Upper lobe of left lung (tissue), 4 donors: ENCODE measurements around the gene LAS1L.

Source experiments
- EP300 ChIP-seq, 4 donors: sonication (generic); formaldehyde crosslinking; IDR thresholded peaks; one replicate each; pipeline ENCODE4 v1.5.1; 2017; ENCODE audit warnings: antibody characterized with exemption in 4 of 4, control low read depth in 2 of 4
- POLR2A ChIP-seq, 4 donors: fragments of 450-650 bp; IDR thresholded peaks; one replicate each; pipeline ENCODE4 v1.5.1; 2016 to 2017; ENCODE audit warnings: antibody characterized with exemption in 4 of 4, mild to moderate bottlenecking in 2 of 4
- TF ChIP-seq, protein P1 (sequence below), 6 experiments: fragments of 450-650 bp in 4 of 6; fragments of 200-600 bp in 2 of 6; sonication (generic) in 2 of 6; IDR thresholded peaks; one replicate each; pipeline ENCODE4 v1.5.1; 2016 to 2019; ENCODE audit warnings: antibody characterized with exemption in 6 of 6

DNA sequence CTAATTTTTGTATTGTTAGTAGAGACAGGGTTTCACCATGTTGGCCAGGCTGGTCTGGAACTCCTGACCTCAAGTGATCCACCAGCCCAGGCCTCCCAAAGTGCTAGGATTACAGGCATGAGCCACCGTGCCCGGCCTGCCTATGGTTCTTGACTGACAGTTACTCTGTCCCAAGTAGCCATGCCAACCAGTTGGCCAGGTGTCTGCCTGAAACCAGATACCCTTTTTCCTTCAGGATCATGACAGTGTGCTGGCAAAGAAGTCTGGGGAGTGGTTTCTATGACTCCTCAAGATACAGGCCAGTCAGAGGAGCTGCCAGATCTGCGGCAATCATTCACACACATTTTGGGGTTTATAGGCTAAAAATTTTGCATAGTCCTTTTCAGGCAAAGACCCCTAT lies 1.7 kb upstream of the LAS1L start:
- TF ChIP-seq, protein P1, sequence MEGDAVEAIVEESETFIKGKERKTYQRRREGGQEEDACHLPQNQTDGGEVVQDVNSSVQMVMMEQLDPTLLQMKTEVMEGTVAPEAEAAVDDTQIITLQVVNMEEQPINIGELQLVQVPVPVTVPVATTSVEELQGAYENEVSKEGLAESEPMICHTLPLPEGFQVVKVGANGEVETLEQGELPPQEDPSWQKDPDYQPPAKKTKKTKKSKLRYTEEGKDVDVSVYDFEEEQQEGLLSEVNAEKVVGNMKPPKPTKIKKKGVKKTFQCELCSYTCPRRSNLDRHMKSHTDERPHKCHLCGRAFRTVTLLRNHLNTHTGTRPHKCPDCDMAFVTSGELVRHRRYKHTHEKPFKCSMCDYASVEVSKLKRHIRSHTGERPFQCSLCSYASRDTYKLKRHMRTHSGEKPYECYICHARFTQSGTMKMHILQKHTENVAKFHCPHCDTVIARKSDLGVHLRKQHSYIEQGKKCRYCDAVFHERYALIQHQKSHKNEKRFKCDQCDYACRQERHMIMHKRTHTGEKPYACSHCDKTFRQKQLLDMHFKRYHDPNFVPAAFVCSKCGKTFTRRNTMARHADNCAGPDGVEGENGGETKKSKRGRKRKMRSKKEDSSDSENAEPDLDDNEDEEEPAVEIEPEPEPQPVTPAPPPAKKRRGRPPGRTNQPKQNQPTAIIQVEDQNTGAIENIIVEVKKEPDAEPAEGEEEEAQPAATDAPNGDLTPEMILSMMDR (IDR thresholded peaks at IDR 0.05): no peak
- TF ChIP-seq EP300 (IDR thresholded peaks at IDR 0.05): no peak
- no peak for TF ChIP-seq POLR2A (IDR thresholded peaks at IDR 0.05)
